Superior temporal gyrus (tissue), 1 donor: Measurements from ENCODE around the gene CDKN2B.
"Not testable (repeated sequence)": the region's sequence is repeated elsewhere in the genome, so short reads cannot be mapped to it uniquely, and the experiment has no call there.

Experiments used
- DNase-seq: peaks from one replicate; pipeline ENCODE4 v3.0.0-alpha.2; 2016; ENCODE audit errors: extremely low spot score

The CDKN2B gene

DNA sequence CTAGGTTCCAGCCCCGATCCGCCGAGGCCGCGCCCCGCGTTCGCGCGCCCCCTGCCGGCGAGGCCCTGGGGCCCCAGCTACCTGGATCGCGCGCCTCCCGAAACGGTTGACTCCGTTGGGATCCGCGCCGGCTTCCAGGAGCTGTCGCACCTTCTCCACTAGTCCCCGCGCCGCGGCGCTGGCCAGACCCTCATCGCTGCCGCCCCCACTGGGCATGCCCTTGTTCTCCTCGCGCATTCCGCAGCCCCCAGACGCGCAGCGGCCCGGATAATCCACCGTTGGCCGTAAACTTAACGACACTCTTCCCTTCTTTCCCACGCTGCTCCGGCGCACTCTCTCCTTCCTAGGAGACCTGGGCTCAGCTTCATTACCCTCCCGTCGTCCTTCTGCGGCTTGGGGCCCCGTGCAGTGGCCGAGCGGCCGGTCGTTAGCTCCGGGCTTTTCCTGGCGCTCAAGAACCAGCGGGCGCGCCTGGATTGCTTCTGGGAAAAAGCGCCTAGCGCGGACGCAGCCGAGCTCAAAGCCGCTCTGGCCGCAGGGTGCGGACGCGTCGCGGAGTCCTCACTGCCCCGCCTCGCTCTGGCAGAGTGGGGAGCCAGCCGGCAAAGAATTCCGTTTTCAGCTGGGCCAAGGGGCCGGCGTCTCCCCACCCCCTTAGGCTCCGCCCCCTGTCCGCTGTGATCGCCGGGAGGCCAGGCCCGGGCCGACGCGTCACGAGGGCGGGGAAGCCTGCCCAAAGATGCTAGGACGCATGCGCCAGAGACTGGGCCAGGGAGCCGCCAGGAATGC lies at the start of gene CDKN2B:
TSS of gene CDKN2B (minus strand) at position 589 of the 789 bp plus-strand sequence. CDS start at position 237, 352 bp downstream.
- peak; percentile 89 for DNase-seq

GRCh38 chr9:22057972-22058371 lies 48.9 kb upstream of the CDKN2B start:
- not testable (repeated sequence) for DNase-seq

DNA sequence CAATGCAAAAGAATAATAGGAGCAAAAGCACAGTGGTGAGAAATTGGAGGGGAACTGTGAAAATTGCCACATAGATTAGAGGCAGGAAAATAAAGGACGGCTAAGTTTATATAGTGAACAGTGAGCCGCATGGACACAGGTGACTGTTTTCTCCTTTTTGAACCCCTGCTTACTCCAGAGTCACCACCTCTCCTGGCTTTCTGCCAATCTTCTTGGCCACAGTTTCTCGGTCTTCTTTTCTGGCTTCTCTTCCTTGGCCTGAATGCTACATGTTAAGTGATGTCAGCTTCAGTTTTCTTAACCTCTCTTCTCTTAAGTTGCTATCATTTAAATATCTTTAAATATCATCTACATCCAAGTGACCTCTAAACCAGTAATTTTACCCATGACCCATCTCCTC lies 47.3 kb upstream of the CDKN2B start:
- DNase-seq: no peak

- DNase-seq: no peak
These were observed 46.0 kb upstream of the CDKN2B start for GRCh38 chr9:22055090-22055489.

- no peak for DNase-seq
These were observed 45.4 kb upstream of the CDKN2B start for GRCh38 chr9:22054529-22054928.

DNA sequence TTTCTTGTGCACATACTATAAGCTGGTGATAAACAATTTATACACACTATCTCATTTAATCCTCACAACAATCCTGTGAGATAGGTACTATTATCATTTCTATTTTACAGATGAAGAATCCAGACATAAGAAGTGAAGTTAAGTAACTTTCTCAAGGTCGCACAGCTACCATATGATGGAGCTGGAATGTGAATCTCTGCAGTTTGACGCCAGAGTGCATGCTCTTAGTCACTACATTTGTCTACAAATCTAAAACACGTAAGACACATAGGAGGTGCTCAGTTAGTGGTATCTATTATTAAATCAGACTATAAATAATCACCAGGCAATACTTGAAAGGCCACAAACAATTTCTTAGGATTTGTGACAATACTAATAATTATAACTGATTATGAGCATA lies 45.0 kb upstream of the CDKN2B start:
- DNase-seq: no peak

DNA sequence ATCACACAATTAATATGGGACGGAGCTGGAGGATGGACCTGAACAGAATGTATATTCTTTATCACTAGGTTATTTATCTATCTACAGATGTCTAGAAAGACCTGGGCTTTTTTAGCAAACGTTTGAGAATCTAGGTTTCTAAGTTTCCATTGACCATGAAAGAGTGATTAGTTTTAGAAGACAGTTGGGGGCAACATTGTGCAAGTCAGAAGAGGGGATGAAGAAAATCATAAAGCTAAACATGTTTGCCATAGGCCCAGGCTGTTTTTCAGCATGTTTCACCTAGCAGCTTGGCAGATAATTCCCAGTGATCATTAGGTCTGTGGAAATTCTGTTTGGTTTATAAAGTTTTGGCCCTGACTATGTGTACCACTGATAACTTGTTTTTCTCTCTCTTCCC lies 44.1 kb upstream of the CDKN2B start:
- DNase-seq: no peak

DNA sequence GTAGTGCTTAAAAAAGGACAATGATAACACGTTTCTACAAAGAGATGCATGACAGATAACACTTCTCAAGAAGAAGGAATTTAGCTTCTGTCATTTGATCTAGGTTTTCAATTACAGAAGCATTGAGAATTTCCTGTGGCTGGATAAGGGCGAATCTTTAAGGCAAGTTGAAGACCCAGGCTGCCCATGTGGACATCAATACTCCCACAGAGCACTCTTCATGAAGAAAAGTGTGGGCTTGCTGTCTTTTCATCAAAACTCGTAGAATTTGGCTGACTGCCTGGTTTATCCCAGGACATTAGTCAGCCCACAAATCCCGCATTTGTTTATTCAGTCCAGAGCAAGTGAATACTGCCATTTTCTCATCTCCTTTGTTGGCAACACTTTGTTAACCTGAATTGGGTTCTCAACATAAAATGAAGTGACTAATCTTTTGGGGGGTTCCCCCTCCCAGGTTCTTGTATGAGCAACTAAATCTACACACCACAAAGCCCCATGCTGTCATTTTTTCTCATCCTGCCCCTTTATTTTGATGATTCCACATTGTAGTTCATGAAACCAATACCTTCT lies 43.4 kb upstream of the CDKN2B start:
- DNase-seq: peak; percentile 75

- no peak for DNase-seq
These were observed 41.8 kb upstream of the CDKN2B start for GRCh38 chr9:22050924-22051323.

DNA sequence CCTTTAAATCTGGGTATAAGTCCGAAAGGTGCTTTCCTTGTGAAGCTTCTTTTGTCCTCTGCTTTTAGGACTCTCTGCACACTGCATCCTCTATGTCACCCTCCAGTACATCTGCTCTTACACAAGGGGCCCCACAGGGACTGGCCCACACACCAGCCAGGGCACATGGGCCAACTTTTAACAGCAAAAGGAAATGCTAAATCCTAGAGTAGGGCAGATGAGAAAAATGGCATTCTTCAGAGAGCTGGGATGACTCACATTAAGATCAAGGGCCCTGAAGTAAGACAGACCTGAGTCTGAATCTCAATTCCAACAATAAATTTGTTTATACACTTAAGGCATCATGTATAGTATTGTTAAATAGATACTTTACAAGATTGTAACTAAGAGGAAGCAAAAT lies 40.3 kb upstream of the CDKN2B start:
- no peak for DNase-seq

DNA sequence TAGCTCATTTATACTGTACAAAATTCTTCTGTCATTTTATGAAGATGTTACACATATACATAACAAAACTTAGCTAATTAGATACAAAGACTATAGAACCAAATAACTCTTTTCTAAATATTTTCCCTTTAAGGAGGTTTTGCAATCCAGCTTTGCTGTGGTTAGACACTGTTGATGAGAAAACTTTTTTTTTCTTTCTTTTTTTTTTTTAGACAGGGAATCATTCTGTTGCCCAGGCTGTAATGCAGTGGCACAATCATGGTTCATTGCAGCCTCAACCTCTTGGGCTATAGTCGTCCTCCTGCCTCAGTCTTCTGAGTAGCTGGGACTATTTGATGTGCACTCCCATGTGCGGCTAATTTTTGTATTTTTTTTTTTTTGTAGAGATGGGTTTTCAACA lies 38.5 kb upstream of the CDKN2B start:
- no peak for DNase-seq

- DNase-seq: no peak
These were observed 37.3 kb upstream of the CDKN2B start for GRCh38 chr9:22046243-22046885.

DNA sequence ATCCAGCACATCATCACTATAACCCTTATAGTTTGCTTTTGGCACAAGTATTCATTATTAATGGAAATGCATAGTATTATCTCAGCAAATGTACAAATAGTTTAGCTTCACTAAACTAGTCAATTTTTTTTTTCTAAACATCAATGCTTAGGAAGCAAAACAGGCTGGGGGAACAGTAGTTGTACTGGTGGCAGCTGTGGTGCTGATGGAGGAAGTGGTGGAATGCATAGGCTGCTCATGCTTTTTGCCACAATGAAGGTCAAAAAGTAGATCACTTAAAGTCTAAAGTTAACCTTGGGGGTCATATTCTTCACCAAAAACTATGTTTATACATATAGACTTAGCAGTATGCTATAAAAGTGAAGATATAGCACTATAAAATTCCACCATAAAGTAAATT lies 36.3 kb upstream of the CDKN2B start:
- DNase-seq: no peak

DNA sequence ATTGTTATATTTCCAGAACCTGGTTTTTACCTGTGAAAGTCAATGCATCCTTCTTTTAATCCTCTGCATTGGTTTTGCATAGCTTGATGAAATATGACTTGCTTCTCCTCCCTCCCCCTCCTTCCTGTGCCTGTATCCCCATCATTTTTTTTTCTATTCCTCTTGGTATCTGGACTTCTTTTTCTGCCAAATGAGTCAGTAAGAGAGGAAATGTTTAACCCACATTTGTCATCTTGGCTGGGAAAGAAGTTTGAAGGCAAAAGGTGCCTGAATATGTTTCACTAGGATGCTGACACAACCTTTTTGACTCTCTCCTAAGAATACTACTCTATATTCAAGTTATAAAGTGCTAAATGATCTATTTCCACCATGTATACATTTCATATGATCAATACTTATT lies 35.5 kb upstream of the CDKN2B start:
- no peak for DNase-seq

- DNase-seq: no peak
These were observed 34.8 kb upstream of the CDKN2B start for GRCh38 chr9:22043928-22044327.

DNA sequence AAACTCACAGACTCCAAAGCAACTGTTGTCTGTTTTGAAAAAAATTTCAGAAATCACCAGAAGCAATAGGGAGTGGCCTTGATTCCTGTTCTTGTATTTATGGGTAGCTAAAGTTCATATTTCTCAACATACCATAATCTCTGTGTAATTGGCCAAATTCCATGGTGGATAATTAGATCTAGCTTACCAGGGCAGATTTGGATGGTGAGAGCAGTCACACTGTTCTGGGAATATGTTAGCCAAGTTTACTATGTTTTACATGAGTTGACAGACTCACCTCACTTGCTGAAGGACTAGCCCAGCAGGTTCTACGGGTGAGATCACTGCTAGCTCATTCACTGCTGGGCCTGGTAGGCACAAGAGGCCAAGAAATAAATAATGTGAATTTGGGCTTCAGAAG lies 32.7 kb upstream of the CDKN2B start:
- DNase-seq: no peak

DNA sequence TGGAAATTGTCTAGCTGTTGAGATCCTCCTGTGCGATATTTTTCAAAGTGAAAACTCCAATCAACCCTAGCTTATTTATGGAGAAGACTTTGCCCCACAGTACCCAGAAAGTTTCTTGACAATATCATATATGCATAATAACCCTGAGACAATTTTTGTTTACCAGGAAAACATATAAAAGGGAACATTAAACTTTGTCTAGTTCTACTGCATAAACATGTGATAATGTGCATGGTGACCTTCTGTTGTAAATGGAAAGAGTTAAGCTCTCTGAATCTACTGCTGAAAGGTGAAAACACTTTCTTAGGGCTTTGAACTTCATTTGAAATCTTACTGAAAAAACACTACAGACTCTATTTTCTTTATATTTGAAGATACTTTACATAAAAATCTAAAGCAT lies 32.2 kb upstream of the CDKN2B start:
- DNase-seq: no peak

- DNase-seq: no peak
These were observed 31.7 kb upstream of the CDKN2B start for GRCh38 chr9:22040760-22041159.

DNA sequence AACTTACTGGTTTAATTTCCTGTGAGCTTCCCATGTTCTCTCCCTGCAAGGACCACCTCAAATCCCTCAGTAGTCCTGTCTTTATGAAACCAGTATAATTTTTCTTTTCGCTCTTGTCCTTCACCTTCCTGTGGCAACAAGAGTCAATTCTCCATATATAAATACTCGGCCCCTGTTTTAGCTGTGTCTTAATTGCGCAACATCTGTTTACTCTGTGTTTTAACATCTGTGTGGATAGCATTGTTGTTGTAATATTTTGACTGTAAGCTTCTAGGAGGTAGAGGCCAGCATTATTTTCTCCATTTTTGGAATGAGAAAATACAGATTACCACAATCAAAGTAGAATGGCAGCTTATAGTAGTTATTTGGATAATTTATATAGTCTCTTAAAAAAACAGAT lies 30.2 kb upstream of the CDKN2B start:
- no peak for DNase-seq

DNA sequence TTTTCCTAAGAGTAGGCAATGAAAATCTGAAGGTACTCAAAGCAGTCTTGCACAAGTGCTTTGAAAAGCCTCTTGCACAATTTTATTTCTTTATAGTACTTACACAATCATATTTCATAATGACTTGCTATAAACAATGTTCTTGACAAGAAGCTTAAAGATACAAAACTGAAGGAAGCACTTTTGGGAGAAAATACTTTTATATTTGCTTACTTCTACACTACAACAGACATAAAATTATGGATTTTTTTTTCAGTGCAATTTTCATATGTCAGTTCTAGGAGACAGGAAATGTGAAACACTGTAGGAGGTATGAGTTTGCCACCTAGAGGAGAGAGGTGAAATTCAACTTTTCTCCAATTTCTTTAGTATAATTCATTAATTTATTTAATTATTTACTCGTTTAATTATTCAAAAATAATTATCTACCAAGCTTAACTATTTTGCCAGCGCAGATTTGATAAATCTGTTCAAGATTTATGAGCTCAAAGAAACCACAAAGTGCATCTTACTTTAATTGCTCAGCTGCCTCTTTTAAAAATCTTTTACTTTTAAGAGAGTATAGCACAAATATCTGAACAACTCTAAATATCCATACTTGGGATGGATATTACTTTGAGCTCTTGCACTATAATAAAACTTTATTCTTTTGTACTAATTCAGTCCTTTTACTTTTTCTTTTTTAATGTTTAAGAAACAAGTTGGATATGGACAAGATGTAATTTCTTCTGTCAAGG lies 29.0 kb upstream of the CDKN2B start:
- no peak for DNase-seq

GRCh38 chr9:22036866-22037626 lies 27.9 kb upstream of the CDKN2B start:
- no peak for DNase-seq

GRCh38 chr9:22035591-22036011 lies 26.5 kb upstream of the CDKN2B start:
- no peak for DNase-seq
